GM19324 (cell line): ENCODE data around the gene FAM9B.

Experiments
- ATAC-seq: cut with Tn5 transposase; IDR thresholded peaks from one replicate; pipeline ENCODE4 v1.9.1; 2021; ENCODE audit warnings: mild to moderate bottlenecking, moderate library complexity; ENCODE audit not compliant: unreplicated experiment, low FRiP score

The FAM9B gene

DNA sequence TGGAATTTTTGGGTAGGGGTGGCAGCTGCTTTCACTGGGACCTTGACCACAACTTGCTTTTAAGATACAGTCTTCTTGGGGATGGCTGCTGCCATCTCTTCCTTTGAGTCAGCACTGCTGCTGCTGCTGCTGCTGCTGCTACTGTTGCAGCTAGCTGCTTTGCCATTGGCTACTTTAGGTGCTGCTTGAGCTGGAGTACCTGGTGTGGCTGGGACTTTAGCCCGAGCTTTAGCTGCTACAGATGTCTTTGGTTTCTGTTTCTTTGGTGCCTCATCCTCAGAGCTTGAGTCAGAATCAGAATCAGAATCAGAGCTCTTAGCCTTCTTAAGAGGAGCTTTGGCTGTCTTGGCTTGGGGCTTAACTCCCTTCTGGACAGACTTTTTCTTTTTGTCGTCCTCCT, 52.2 kb downstream of the FAM9B start:
- ATAC-seq: no peak

DNA sequence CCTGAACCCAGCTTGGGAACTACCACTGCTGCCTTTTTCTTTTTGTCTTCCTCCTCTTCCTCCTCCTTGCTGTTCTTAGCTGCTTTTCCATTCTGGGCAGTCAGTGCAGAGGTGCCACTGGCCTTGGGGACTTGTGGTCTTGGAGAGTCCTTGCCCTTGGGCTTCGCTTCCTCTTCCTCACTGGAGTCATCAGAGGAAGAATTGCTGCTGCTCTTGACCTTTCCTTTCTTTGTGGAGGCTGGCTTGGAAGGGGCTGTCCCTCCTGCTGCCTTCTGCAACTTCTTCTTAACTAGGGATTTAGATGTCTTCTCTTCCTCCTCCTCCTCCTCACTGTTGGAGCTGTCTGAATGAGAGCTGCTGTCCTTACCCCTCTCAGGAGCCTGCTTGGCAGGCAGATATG, 53.2 kb downstream of the FAM9B start:
- no peak for ATAC-seq
